Fibroblast of villous mesenchyme (primary cell): ENCODE measurements around the gene PCDHGA2. TPM values are rescaled to one million over a fixed set of nuclear protein-coding genes. Genes with fewer than 3 reads are reported as not detected.
"Not testable (repeated sequence)": the region's sequence is repeated elsewhere in the genome, so short reads cannot be mapped to it uniquely, and the experiment has no call there.

Experiments used
- DNase-seq: peaks from one replicate; pipeline ENCODE4 v3.0.0-alpha.2; 2010; ENCODE audit warnings: low read depth
- H3K4me3 ChIP-seq: 2 replicates; pipeline ENCODE4 v1.5.1; 2011; ENCODE audit warnings: low read depth, mild to moderate bottlenecking, low read length
- CTCF ChIP-seq: IDR thresholded peaks from 2 replicates; pipeline ENCODE4 v1.5.1; 2012; ENCODE audit warnings: low read depth, mild to moderate bottlenecking, low read length; ENCODE audit not compliant: insufficient read depth
- total RNA-seq: library from RNA; depleted of rRNA; stranded (reverse); fragments of >200 nt; gene quantifications from 2 replicates; pipeline ENCODE4 v1.2.3, GENCODE V29; 2012

Gene PCDHGA2
- total RNA-seq, 1 donor = 3.0 TPM

- DNase-seq = no peak
- TF ChIP-seq CTCF = no peak
Observed at GRCh38 chr5:141319699-141320098, 18.9 kb upstream of the PCDHGA2 start.

GRCh38 chr5:141320225-141321169 is 18.1 kb upstream of the PCDHGA2 start, which contains the start of gene TAF7:
TSS of gene TAF7 (minus strand) at chr5:141320784. CDS start at chr5:141320044, 740 bp downstream.
- H3K4me3 ChIP-seq = peak within 1 kb of the TSS; percentile 84
- DNase-seq = peak; percentile 95
- TF ChIP-seq CTCF = peak; percentile 94

More at GRCh38 chr5:141319699-141320098, 18.9 kb upstream of the PCDHGA2 start:
- H3K4me3 ChIP-seq = peak overlapping the region; percentile 84

GRCh38 chr5:141322261-141322660 is 16.3 kb upstream of the PCDHGA2 start:
- no peak for TF ChIP-seq CTCF
- H3K4me3 ChIP-seq = no peak overlapping the region
- DNase-seq = no peak

GRCh38 chr5:141326088-141326854 is 12.3 kb upstream of the PCDHGA2 start:
- peak; percentile 69 for TF ChIP-seq CTCF
- H3K4me3 ChIP-seq = peak overlapping the region; percentile 63
- DNase-seq = peak; percentile 72

GRCh38 chr5:141328231-141328630 is 10.3 kb upstream of the PCDHGA2 start:
- DNase-seq = no peak
- no peak for TF ChIP-seq CTCF
- H3K4me3 ChIP-seq = no peak overlapping the region

GRCh38 chr5:141330299-141331080 is 8.1 kb upstream of the PCDHGA2 start, which contains the start of gene PCDHGA1:
TSS of gene PCDHGA1 (plus strand) at chr5:141330514.
- TF ChIP-seq CTCF = peak; percentile 72
- peak; percentile 67 for DNase-seq
- H3K4me3 ChIP-seq = peak within 1 kb of the TSS; percentile 50

- not testable (repeated sequence) for H3K4me3 ChIP-seq, DNase-seq
Observed at GRCh38 chr5:141332571-141332970, 6.0 kb upstream of the PCDHGA2 start.

GRCh38 chr5:141340781-141341354 is 2.3 kb downstream of the PCDHGA2 start:
- DNase-seq, H3K4me3 ChIP-seq: not testable (repeated sequence)
